ENCODE data around the gene TMA7. TPM values are rescaled to one million over a fixed set of nuclear protein-coding genes. Genes with fewer than 3 reads are reported as not detected.

TMA7 gene
- total and polyA plus RNA-seq, 2 of the 13 experiments (the other 11 are each of a cell fraction or from before 2014, with no cell fraction given) = 100 to 486 TPM

DNA sequence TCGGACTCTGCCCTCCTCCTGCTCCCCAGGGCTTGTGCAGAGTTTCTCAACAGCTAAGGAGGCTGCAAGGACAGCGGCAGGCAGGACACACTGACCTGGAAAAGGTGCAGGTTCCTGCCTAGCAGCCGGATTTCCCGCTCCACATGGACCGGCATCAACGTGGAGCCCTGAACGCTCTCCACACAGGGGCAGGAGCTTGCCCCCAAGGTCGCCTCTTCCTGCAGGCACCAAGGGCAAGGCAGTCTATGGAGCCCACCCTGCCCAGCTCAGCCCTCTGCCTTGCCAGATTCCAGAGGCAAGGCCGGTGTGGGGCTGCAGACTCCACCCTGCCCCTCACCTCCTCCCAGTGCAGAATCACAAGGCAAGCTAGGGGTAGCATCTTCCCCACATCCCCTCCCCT, 20.9 kb upstream of the TMA7 start (continued):
- TF ChIP-seq MED1 (CRISPR knock-in tag; IDR thresholded peaks at IDR 0.05) (no peak), ZNF34 (CRISPR knock-in tag; IDR thresholded peaks at IDR 0.05; ENCODE audit: borderline replicate concordance) (no peak), ONECUT2 (CRISPR knock-in tag; IDR thresholded peaks at IDR 0.05) (no peak), RBFOX2 (IDR thresholded peaks at IDR 0.05; ENCODE audit: low read depth, low read length) (peak; percentile 64; the same call in 1 of the 2 replicates), NFE2L2 (IDR thresholded peaks at IDR 0.05; ENCODE audit: low read length) (no peak), HOXA5 (CRISPR knock-in tag; IDR thresholded peaks at IDR 0.05) (no peak)
- TF ChIP-seq, protein P1, sequence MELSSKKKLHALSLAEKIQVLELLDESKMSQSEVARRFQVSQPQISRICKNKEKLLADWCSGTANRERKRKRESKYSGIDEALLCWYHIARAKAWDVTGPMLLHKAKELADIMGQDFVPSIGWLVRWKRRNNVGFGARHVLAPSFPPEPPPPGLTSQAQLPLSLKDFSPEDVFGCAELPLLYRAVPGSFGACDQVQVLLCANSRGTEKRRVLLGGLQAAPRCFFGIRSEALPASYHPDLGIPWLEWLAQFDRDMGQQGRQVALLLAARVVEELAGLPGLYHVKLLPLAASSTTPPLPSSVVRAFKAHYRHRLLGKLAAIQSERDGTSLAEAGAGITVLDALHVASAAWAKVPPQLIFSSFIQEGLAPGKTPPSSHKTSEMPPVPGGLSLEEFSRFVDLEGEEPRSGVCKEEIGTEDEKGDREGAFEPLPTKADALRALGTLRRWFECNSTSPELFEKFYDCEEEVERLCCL (CRISPR knock-in tag; IDR thresholded peaks at IDR 0.05; ENCODE audit: borderline replicate concordance) = no peak
- TF ChIP-seq, protein P2, sequence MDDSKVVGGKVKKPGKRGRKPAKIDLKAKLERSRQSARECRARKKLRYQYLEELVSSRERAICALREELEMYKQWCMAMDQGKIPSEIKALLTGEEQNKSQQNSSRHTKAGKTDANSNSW (CRISPR knock-in tag; IDR thresholded peaks at IDR 0.05; ENCODE audit: borderline replicate concordance) = no peak
- TF ChIP-seq, protein P3, sequence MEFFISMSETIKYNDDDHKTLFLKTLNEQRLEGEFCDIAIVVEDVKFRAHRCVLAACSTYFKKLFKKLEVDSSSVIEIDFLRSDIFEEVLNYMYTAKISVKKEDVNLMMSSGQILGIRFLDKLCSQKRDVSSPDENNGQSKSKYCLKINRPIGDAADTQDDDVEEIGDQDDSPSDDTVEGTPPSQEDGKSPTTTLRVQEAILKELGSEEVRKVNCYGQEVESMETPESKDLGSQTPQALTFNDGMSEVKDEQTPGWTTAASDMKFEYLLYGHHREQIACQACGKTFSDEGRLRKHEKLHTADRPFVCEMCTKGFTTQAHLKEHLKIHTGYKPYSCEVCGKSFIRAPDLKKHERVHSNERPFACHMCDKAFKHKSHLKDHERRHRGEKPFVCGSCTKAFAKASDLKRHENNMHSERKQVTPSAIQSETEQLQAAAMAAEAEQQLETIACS (CRISPR knock-in tag; IDR thresholded peaks at IDR 0.05) = no peak
- TF ChIP-seq, protein P4, sequence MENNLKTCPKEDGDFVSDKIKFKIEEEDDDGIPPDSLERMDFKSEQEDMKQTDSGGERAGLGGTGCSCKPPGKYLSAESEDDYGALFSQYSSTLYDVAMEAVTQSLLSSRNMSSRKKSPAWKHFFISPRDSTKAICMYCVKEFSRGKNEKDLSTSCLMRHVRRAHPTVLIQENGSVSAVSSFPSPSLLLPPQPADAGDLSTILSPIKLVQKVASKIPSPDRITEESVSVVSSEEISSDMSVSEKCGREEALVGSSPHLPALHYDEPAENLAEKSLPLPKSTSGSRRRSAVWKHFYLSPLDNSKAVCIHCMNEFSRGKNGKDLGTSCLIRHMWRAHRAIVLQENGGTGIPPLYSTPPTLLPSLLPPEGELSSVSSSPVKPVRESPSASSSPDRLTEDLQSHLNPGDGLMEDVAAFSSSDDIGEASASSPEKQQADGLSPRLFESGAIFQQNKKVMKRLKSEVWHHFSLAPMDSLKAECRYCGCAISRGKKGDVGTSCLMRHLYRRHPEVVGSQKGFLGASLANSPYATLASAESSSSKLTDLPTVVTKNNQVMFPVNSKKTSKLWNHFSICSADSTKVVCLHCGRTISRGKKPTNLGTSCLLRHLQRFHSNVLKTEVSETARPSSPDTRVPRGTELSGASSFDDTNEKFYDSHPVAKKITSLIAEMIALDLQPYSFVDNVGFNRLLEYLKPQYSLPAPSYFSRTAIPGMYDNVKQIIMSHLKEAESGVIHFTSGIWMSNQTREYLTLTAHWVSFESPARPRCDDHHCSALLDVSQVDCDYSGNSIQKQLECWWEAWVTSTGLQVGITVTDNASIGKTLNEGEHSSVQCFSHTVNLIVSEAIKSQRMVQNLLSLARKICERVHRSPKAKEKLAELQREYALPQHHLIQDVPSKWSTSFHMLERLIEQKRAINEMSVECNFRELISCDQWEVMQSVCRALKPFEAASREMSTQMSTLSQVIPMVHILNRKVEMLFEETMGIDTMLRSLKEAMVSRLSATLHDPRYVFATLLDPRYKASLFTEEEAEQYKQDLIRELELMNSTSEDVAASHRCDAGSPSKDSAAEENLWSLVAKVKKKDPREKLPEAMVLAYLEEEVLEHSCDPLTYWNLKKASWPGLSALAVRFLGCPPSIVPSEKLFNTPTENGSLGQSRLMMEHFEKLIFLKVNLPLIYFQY (CRISPR knock-in tag; IDR thresholded peaks at IDR 0.05; ENCODE audit: borderline replicate concordance) = no peak
